ENCODE results near the gene TLE4.
A peak's percentile ranks its signal among the peaks of the same experiment; 100 is the strongest.
"Not testable (repeated sequence)": the region's sequence is repeated elsewhere in the genome, so short reads cannot be mapped to it uniquely, and the experiment has no call there.

TLE4 gene

GRCh38 chr9:79642671-79643070, 70.9 kb downstream of the TLE4 start:
- Histone ChIP-seq H3K4me1 (ENCODE audit: control insufficient read depth, insufficient read depth, low read length) (no peaks in the 10 kb centered on the region), H3K9me3 (ENCODE audit: control insufficient read depth, low read length) (no peaks in the 10 kb centered on the region), H3K4me3 (ENCODE audit: low read length) (no peak overlapping the region), H3K36me3 (ENCODE audit: control insufficient read depth, insufficient read depth, low read length, severe bottlenecking) (no peaks in the 10 kb centered on the region), H3K27me3 (replicated peaks; ENCODE audit: control insufficient read depth, insufficient read depth, low read length) (no peaks in the 10 kb centered on the region), H3K9ac (ENCODE audit: low read length) (no peak overlapping the region)
- no peak for DNase-seq (ENCODE audit: low read depth)

- no peaks in the 10 kb centered on the region for H3K4me1 ChIP-seq (ENCODE audit: control insufficient read depth, insufficient read depth, low read length)
- no peaks in the 10 kb centered on the region for H3K36me3 ChIP-seq (ENCODE audit: control insufficient read depth, insufficient read depth, low read length, severe bottlenecking)
- H3K9ac ChIP-seq (ENCODE audit: low read length), result no peak overlapping the region
- no peak for DNase-seq (ENCODE audit: low read depth)
- no peaks in the 10 kb centered on the region for H3K27me3 ChIP-seq (replicated peaks; ENCODE audit: control insufficient read depth, insufficient read depth, low read length)
- no peaks in the 10 kb centered on the region for H3K9me3 ChIP-seq (ENCODE audit: control insufficient read depth, low read length)
- no peak overlapping the region for H3K4me3 ChIP-seq (ENCODE audit: low read length)
Observed at GRCh38 chr9:79644048-79644447, 72.3 kb downstream of the TLE4 start.

DNA sequence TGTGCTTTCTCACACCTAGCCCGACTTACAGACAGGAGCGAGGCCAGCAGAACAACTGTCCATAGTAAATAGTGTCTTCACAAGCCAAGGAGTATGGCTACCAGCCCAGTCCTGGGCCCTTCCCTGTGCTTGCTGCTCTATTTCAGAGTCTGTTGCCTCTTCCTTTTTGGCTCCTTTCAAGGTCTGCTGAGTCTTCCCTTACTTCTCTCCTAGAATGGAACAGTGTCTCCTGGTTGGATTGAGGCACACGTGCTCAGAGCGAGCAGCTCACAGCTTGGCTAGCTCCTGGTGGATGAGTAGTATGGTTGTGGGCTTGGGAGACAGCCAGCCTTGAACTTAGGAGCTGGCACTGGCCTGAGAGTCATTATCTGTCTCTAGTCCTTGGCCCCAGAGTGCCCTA, 72.8 kb downstream of the TLE4 start:
- Histone ChIP-seq H3K36me3 (ENCODE audit: control insufficient read depth, insufficient read depth, low read length, severe bottlenecking) (no peaks in the 10 kb centered on the region), H3K9ac (ENCODE audit: low read length) (no peak overlapping the region), H3K4me1 (ENCODE audit: control insufficient read depth, insufficient read depth, low read length) (no peaks in the 10 kb centered on the region), H3K27me3 (replicated peaks; ENCODE audit: control insufficient read depth, insufficient read depth, low read length) (no peaks in the 10 kb centered on the region), H3K4me3 (ENCODE audit: low read length) (no peak overlapping the region), H3K9me3 (ENCODE audit: control insufficient read depth, low read length) (no peaks in the 10 kb centered on the region)
- no peak for DNase-seq (ENCODE audit: low read depth)

DNA sequence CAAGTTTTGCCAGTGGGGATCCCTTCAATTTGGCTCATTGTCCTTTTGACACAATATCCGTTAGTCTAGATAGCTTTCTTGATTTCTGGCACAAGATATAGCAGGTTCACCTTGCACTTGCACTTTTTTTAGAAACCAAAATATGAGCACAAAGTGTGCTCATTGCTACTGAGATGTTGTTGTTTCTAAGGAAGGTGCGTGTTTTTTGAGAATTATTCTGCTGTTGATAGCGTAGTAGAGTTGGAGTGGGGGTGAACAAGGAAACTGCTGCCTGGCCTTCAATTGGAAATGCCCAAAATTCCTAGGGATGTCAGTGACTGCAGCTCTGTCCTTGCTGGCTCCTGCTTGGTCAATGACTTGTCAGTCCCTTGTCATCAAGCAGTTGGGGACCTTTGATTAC, 73.3 kb downstream of the TLE4 start:
- H3K27me3 ChIP-seq (replicated peaks; ENCODE audit: control insufficient read depth, insufficient read depth, low read length), result no peaks in the 10 kb centered on the region
- H3K4me3 ChIP-seq (ENCODE audit: low read length), result no peak overlapping the region
- no peak for DNase-seq (ENCODE audit: low read depth)
- H3K9ac ChIP-seq (ENCODE audit: low read length), result no peak overlapping the region
- no peaks in the 10 kb centered on the region for H3K36me3 ChIP-seq (ENCODE audit: control insufficient read depth, insufficient read depth, low read length, severe bottlenecking)
- no peaks in the 10 kb centered on the region for H3K9me3 ChIP-seq (ENCODE audit: control insufficient read depth, low read length)
- H3K4me1 ChIP-seq (ENCODE audit: control insufficient read depth, insufficient read depth, low read length), result no peaks in the 10 kb centered on the region

DNA sequence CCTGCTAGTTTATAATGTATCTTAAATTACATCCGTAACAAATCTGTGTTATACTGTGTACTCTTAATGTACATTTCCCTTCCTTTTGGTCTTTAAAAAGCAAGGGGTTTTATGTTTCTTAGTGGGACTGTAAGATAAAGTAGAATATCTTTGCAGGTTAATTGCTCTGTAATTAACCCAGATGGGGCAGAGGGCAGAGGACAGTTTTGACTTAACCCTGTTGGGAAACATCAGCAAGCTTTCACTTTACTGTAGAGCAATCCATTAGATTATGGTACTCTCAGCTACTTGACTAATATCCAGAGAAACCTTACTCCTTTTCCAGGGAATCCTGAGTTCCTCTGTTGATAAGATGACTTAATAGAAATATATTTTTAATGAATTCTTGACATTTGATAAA, 74.3 kb downstream of the TLE4 start:
- Histone ChIP-seq H3K9ac (ENCODE audit: low read length) (no peak overlapping the region), H3K27me3 (replicated peaks; ENCODE audit: control insufficient read depth, insufficient read depth, low read length) (no peaks in the 10 kb centered on the region), H3K9me3 (ENCODE audit: control insufficient read depth, low read length) (no peaks in the 10 kb centered on the region), H3K36me3 (ENCODE audit: control insufficient read depth, insufficient read depth, low read length, severe bottlenecking) (no peaks in the 10 kb centered on the region), H3K4me3 (ENCODE audit: low read length) (no peak overlapping the region), H3K4me1 (ENCODE audit: control insufficient read depth, insufficient read depth, low read length) (no peaks in the 10 kb centered on the region)
- no peak for DNase-seq (ENCODE audit: low read depth)

DNA sequence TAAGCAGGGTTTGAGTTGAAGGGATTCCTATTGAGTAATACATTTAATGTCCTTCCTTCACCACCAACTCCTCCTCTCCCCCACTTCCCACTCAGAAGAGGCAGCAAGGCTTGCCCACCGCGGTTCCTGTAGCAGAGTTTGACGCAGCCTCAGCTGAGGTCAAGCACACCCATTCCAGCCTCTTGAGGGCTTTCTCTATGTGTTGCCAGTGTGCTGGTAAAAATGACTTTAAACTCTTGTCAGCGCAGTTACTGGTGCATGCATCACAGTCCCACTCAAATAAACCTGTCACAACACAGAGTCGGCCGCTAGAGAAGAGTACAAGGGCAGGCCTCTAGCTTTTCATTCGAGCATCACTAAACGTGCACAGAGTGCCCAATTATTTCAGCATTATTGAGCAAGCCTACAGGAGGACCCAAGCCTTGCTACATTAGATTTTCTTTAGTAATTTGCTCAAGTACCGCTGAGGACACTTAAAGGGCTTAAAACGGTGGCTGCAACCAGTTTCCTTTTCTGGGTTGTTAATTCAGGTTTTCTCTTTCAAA, 79.6 kb downstream of the TLE4 start:
- H3K9me3 ChIP-seq (ENCODE audit: control insufficient read depth, low read length), result no peaks in the 10 kb centered on the region
- H3K9ac ChIP-seq (ENCODE audit: low read length), result no peak overlapping the region
- no peak for DNase-seq (ENCODE audit: low read depth)
- no peaks in the 10 kb centered on the region for H3K4me1 ChIP-seq (ENCODE audit: control insufficient read depth, insufficient read depth, low read length)
- no peak overlapping the region for H3K4me3 ChIP-seq (ENCODE audit: low read length)
- H3K36me3 ChIP-seq (ENCODE audit: control insufficient read depth, insufficient read depth, low read length, severe bottlenecking), result no peaks in the 10 kb centered on the region
- no peaks in the 10 kb centered on the region for H3K27me3 ChIP-seq (replicated peaks; ENCODE audit: control insufficient read depth, insufficient read depth, low read length)

DNA sequence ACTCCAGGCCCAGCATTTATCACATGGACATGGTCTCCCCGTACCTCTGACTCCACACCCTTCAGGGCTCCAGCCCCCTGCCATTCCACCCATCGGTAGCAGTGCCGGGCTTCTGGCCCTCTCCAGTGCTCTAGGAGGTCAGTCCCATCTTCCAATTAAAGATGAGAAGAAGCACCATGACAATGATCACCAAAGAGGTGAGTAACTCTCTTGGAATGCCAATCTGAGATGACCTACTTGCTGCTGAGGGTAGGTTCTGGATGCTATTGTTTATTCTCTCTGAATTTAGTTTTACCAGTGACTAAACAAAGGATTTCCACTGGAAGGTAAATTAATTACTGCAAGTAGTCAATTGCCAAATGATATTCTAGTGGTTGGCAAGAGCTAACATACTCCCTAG, 80.8 kb downstream of the TLE4 start:
- no peak overlapping the region for H3K4me3 ChIP-seq (ENCODE audit: low read length)

DNA sequence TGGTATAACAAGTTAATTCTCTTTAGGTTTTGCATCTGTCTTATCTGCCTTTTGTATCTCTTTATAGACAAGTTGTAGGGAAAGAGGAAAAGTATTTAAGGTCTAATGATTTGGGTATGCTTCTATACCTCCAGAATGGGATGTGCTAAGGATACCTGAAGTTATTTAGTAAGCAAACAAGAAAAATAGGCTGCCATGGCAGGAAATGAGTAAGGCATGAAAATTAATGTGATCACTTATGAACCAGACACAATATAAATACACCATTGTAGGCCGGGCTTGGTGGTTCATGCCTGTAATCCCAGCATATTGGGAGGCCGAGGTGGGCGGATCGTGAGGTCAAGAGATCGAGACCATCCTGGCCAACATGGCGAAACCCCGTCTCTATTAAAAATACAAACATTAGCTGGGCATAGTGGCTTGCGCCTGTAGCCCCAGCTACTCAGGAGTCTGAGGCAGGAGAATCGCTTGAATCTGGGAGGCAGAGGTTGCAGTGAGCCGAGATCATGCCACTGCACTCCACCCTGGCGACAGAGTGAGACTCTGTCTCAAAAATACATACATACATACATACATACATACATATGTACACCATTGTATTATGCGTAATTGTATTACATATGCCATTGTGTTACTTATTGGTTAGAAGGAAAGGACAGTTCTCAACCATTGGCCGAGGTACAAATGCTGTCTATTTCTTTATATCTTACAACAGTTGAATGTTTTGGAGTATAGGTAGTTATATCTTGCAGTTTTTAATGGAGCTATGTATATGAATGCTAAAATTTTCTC, 83.0 kb downstream of the TLE4 start:
- not testable (repeated sequence) for H3K4me3 ChIP-seq (ENCODE audit: low read length); H3K4me1 ChIP-seq (ENCODE audit: control insufficient read depth, insufficient read depth, low read length); H3K27me3 ChIP-seq (replicated peaks; ENCODE audit: control insufficient read depth, insufficient read depth, low read length); DNase-seq (ENCODE audit: low read depth); H3K9me3 ChIP-seq (ENCODE audit: control insufficient read depth, low read length); H3K9ac ChIP-seq (ENCODE audit: low read length); H3K36me3 ChIP-seq (ENCODE audit: control insufficient read depth, insufficient read depth, low read length, severe bottlenecking)

More for the DNA sequence above, 80.8 kb downstream of the TLE4 start:
- DNase-seq (ENCODE audit: low read depth), result no peak
- no peaks in the 10 kb centered on the region for H3K4me1 ChIP-seq (ENCODE audit: control insufficient read depth, insufficient read depth, low read length)
- H3K27me3 ChIP-seq (replicated peaks; ENCODE audit: control insufficient read depth, insufficient read depth, low read length), result no peaks in the 10 kb centered on the region
- H3K36me3 ChIP-seq (ENCODE audit: control insufficient read depth, insufficient read depth, low read length, severe bottlenecking), result no peaks in the 10 kb centered on the region
- H3K9ac ChIP-seq (ENCODE audit: low read length), result no peak overlapping the region
- H3K9me3 ChIP-seq (ENCODE audit: control insufficient read depth, low read length), result no peaks in the 10 kb centered on the region

GRCh38 chr9:79655551-79655950, 83.8 kb downstream of the TLE4 start:
- no peaks in the 10 kb centered on the region for H3K27me3 ChIP-seq (replicated peaks; ENCODE audit: control insufficient read depth, insufficient read depth, low read length)
- H3K9ac ChIP-seq (ENCODE audit: low read length), result no peak overlapping the region
- no peaks in the 10 kb centered on the region for H3K9me3 ChIP-seq (ENCODE audit: control insufficient read depth, low read length)
- no peak for DNase-seq (ENCODE audit: low read depth)
- no peaks in the 10 kb centered on the region for H3K36me3 ChIP-seq (ENCODE audit: control insufficient read depth, insufficient read depth, low read length, severe bottlenecking)
- H3K4me1 ChIP-seq (ENCODE audit: control insufficient read depth, insufficient read depth, low read length), result peaks cover 3% of the 10 kb centered on the region
- no peak overlapping the region for H3K4me3 ChIP-seq (ENCODE audit: low read length)

DNA sequence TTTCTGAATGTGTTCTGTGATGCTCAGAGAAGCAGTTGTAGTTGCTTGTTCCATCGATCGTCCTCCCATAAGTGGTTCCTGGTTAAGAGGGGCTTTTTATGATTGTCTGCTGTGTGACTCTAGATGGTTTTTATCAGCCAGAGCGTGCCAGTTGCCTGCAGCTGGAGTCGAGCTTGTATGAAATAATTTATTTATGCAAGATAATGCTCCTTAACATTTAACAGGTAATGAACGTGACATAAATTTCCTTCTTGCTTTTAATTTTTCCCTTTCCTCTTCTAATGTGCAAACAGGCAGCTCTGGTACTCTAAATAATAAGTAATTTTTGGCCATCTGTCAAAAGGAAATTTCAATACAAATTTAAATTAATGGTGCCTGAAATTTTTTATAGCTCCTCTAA, 84.4 kb downstream of the TLE4 start:
- Histone ChIP-seq H3K4me3 (ENCODE audit: low read length) (no peak overlapping the region), H3K4me1 (ENCODE audit: control insufficient read depth, insufficient read depth, low read length) (peaks cover 3% of the 10 kb centered on the region), H3K9me3 (ENCODE audit: control insufficient read depth, low read length) (no peaks in the 10 kb centered on the region), H3K36me3 (ENCODE audit: control insufficient read depth, insufficient read depth, low read length, severe bottlenecking) (no peaks in the 10 kb centered on the region), H3K27me3 (replicated peaks; ENCODE audit: control insufficient read depth, insufficient read depth, low read length) (no peaks in the 10 kb centered on the region), H3K9ac (ENCODE audit: low read length) (no peak overlapping the region)
- DNase-seq (ENCODE audit: low read depth), result no peak

- DNase-seq (ENCODE audit: low read depth), result peak; percentile 41
- H3K36me3 ChIP-seq (ENCODE audit: control insufficient read depth, insufficient read depth, low read length, severe bottlenecking), result no peaks in the 10 kb centered on the region
Observed at GRCh38 chr9:79657891-79658290, 86.1 kb downstream of the TLE4 start.

GRCh38 chr9:79658926-79659325, 87.2 kb downstream of the TLE4 start:
- H3K4me3 ChIP-seq (ENCODE audit: low read length), result no peak overlapping the region
- no peak overlapping the region for H3K9ac ChIP-seq (ENCODE audit: low read length)
- no peaks in the 10 kb centered on the region for H3K27me3 ChIP-seq (replicated peaks; ENCODE audit: control insufficient read depth, insufficient read depth, low read length)
- no peak for DNase-seq (ENCODE audit: low read depth)
- H3K36me3 ChIP-seq (ENCODE audit: control insufficient read depth, insufficient read depth, low read length, severe bottlenecking), result no peaks in the 10 kb centered on the region
- H3K9me3 ChIP-seq (ENCODE audit: control insufficient read depth, low read length), result no peaks in the 10 kb centered on the region
- peaks cover 9% of the 10 kb centered on the region for H3K4me1 ChIP-seq (ENCODE audit: control insufficient read depth, insufficient read depth, low read length)

More at GRCh38 chr9:79657891-79658290, 86.1 kb downstream of the TLE4 start:
- H3K27me3 ChIP-seq (replicated peaks; ENCODE audit: control insufficient read depth, insufficient read depth, low read length), result no peaks in the 10 kb centered on the region
- H3K9ac ChIP-seq (ENCODE audit: low read length), result no peak overlapping the region
- no peaks in the 10 kb centered on the region for H3K9me3 ChIP-seq (ENCODE audit: control insufficient read depth, low read length)
- no peak overlapping the region for H3K4me3 ChIP-seq (ENCODE audit: low read length)
- peaks cover 3% of the 10 kb centered on the region for H3K4me1 ChIP-seq (ENCODE audit: control insufficient read depth, insufficient read depth, low read length)

Measured in adipocyte (in vitro differentiated cells).